GM13977 (cell line): ENCODE measurements around the gene WNT11.

Experiments
- DNase-seq: peaks from one replicate; pipeline ENCODE4 v3.0.0; 2012; ENCODE audit warnings: low spot score
- in situ Hi-C: fragments of 300-500 bp; cut with MboI; formaldehyde crosslinking; loops from one replicate; pipeline ENCODE4 v1.12.0; 2022; ENCODE audit warnings: low sequenced_read_pairs, low pct_unique_long_range_greater_than_20kb, mixed read lengths, inconsistent platforms; ENCODE audit not compliant: unreplicated experiment
- TF ChIP-seq, protein P1 (sequence below): IDR thresholded peaks from 2 replicates; pipeline ENCODE4 v1.5.1; 2012; ENCODE audit warnings: mild to moderate bottlenecking, control low read depth; ENCODE audit not compliant: insufficient read depth; ENCODE audit errors: extremely low read depth, missing control alignments

The WNT11 gene

DNA sequence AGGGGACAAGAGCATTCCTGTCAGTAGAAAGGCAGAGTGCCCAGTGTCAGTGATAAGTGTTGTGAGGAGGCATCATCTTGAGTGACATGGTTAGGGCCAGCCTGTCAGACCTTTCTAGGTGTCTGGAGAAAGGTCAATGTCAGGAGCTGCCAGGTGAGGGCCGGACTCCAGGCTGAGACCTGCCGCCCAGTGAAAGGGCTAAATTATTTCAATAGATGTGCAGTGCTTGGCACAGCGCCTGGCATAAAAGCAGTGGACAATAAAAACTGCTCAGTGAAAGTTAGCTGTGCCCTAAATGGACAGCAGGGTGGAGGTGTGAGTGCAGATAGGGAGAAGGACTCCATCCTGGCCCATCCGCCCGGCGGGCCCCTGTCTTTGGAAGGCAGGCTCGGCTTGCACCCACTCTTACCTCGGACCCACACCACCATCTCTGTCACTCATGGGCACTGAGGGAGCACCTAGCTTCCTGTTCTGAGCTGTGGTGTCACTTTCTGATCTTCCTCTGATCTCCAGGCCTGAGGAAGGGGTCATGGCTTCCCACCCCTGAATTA, 23.5 kb upstream of the WNT11 start:
- in situ Hi-C loops, result no loop called here

DNA sequence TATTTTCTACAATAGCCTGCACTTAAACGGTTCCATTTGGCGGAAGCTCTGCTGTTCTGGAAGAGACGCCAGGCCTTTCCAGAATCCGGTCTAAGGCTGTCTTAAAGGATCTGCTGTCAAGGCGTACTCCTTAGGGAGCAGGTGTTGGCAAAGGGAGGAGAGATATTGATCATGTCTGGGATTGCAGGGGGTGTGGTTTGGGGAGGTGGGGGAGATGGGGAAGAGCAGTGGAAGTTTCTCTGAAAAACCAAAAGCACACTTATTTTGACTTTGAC, 22.5 kb upstream of the WNT11 start:
- TF ChIP-seq, protein P1, sequence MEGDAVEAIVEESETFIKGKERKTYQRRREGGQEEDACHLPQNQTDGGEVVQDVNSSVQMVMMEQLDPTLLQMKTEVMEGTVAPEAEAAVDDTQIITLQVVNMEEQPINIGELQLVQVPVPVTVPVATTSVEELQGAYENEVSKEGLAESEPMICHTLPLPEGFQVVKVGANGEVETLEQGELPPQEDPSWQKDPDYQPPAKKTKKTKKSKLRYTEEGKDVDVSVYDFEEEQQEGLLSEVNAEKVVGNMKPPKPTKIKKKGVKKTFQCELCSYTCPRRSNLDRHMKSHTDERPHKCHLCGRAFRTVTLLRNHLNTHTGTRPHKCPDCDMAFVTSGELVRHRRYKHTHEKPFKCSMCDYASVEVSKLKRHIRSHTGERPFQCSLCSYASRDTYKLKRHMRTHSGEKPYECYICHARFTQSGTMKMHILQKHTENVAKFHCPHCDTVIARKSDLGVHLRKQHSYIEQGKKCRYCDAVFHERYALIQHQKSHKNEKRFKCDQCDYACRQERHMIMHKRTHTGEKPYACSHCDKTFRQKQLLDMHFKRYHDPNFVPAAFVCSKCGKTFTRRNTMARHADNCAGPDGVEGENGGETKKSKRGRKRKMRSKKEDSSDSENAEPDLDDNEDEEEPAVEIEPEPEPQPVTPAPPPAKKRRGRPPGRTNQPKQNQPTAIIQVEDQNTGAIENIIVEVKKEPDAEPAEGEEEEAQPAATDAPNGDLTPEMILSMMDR, result no peak
- in situ Hi-C loops, result no loop called here
- no peak for DNase-seq

More for the DNA sequence above, 23.5 kb upstream of the WNT11 start:
- no peak for DNase-seq
- TF ChIP-seq, protein P1, result no peak

DNA sequence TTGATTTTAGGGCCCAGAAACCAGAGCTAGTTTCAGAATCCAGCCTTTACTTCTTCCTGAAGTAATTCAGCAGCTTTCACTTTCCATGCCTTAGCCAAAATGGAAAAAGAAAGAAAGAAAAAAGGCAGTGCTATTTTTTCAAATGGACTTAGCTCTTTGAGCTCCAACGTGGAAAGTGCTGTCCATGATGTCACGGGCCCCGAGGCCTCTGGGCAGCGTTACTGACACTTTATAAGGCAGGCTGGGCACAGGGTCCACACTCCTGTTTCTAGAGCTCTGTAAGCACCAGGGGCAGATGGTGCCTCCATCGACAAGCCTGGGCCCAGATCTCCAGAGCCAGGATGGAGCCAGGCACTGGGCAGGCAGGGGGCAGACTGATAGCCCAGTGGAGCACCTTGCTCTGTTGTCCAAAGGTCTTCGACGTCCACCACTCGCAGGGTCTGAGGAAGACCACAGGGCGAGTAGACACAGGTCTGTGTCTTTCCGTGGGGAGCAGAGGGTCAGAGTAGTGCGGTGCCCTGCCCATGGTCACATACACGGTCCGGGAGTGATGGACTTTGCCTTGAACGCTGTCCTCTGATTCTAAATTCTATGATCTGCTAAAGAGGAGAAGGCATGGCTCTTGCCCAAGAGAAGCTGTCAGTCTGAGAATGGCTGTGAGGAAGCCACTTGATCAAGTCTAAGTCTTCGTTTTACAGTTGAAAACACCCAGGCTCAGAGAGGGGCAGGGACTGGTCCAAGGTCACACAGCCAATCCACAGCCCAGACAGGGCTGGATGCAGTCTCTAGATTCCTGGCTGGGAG, 22.0 kb upstream of the WNT11 start:
- TF ChIP-seq, protein P1, result no peak
- in situ Hi-C loops, result no loop called here
- no peak for DNase-seq

DNA sequence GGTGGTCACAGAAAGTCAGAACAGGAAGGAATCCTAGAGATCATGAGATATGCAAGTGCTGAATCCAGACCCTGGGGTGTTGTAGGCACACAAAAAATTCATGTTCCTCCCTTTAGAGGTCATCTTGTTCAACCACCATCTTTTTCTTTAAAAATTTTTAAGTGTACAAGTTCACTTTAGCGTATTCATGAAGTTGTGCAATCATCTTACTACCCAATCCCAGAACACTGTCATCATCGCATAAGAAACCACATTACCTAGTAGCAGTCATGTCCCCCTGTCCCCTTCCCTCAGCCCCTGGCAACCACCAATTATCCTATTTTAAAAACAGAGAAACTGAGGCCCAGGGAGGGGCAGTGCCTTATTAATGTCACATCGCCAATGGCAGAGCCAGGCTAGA, 20.3 kb upstream of the WNT11 start:
- TF ChIP-seq, protein P1, result no peak
- in situ Hi-C loops, result no loop called here
- no peak for DNase-seq

DNA sequence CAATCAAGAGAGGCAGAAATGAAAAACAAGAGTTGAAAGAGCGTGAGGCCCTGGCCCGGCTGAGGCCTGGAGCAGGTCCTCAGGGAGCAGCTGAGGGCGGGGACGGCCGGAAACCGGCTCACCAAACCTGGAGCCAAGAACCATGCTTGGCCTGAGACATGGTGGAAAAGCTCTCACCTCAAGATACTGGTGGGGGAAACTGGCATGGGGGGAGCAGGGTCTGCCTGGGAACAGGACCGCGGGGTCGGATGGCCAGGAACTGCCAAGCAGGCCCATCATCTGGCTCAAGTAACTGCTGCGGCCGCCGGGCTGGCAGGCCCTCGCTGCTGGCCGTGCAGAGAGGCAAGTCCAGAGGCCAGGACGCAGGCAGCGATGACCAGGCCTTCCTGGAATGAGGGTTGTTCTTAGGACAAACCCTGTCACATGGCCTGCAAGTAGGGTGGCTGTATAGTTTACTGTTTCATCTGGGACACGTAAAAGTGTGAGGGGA, 18.9 kb upstream of the WNT11 start:
- no peak for DNase-seq
- in situ Hi-C loops, result no loop called here
- TF ChIP-seq, protein P1, result no peak

DNA sequence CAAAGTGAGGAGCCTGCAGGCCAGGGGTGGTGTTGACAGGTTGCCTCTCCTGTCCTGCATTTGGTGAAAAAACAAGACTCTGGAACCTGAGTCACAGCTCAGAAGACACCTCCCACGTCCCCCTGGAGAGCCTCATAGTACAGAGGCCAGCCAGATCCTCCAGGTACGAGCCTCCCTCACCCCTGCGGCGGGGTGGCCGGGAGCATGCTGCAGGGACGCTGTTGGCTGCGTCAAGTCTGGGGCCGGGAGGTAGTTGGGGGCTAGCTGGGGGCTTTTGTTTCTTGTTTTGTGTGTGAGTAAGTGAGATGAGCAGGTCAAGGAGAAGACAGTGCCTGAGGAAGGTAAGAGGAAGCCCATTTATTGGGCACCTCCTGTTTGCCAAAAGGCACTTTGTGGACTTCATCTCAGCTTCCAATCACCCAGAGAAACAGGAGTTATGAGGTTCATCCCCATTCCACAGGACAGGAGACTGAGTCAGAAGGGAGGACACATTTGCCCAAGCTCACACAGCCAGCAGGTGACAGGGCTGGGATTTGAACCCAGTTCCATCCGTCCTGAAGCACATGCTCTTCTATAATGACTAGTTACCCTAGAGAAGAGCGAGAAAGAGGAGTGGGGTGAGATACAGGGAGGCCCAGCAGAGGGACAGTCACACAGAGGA, 18.3 kb upstream of the WNT11 start:
- no peak for DNase-seq
- in situ Hi-C loops, result loop anchor here (25.0 kb wide), 1 partner anchor 438 kb away; the partner anchor contains the start of gene LRRC32
- TF ChIP-seq, protein P1, result no peak
